ENCODE measurements around the gene RPL26.
"Not testable (repeated sequence)": the region's sequence is repeated elsewhere in the genome, so short reads cannot be mapped to it uniquely, and the experiment has no call there.

RPL26 gene

DNA sequence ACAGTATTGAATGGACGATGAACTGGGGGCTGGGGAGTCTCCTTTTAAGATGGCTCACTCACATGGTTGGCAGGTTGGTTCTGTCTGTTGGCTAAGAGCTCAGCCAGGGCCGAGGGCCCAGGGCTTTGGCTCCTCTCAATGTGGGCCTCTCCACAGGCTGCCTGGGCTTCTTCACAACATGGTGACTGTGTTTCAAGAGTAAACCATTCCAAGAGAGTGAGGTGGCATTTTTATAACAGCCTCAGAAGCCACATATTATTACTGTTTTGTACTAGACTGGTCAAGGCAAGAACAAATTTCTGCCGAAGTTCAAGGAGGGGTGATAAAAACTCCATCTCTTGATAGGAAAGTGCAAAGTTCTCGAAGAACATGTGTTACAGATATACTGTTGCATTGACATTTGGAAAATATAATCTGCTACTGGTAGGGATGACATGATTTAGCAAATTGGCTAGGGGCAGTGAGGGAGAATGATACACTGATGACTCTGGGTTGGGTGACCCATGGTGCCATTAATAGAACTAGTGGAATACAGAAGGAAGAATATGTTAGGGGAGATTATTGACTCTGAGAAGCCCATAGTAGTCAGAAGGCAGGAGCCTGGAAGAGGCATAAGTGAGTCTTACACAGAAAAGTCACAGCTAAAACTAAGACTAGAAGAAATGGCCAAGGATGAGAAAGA lies 20.2 kb downstream of the RPL26 start:
- H3K27me3 ChIP-seq (ENCODE audit: low read depth, low read length), result no peaks in the 10 kb centered on the region
- no peak overlapping the region for H3K27ac ChIP-seq (ENCODE audit: low read length)
- H3K4me3 ChIP-seq (ENCODE audit: low read depth in 1 of 2, low read length in 2 of 2), result no peak overlapping the region
- no peaks in the 10 kb centered on the region for H3K9me3 ChIP-seq (ENCODE audit: control insufficient read depth in 1 of 2, low read length in 2 of 2)
- no peaks in the 10 kb centered on the region for H3K36me3 ChIP-seq (ENCODE audit: control insufficient read depth in 1 of 2, insufficient read depth in 2 of 2, low read length in 2 of 2)
- peaks cover 0 to 6% of the 10 kb centered on the region in 2 donors for H3K4me1 ChIP-seq (ENCODE audit: control insufficient read depth in 1 of 2, insufficient read depth in 2 of 2, low read length in 2 of 2)

DNA sequence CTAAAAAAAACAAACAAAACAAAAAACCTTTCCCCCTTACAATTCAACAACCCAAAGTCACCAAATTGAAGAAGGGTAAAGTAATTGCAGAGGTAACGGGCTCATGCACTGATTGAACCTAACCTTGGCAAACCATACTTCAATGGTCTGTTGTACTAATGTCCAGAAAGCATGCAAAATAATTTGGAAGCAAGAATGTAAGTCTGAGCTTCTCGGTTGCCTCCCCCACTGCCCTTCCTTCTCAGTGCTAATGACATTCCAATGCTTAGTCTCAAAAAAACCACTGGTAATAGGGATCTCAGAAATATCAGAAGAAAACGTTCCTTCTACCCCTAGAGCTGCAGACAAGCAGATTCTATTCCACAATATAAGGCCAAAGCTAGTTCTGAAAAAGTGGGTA lies 22.2 kb downstream of the RPL26 start:
- Histone ChIP-seq H3K27ac (ENCODE audit: low read length) (peak overlapping the region; percentile 55), H3K36me3 (ENCODE audit: control insufficient read depth in 1 of 2, insufficient read depth in 2 of 2, low read length in 2 of 2) (no peaks in the 10 kb centered on the region), H3K27me3 (ENCODE audit: low read depth, low read length) (no peaks in the 10 kb centered on the region), H3K9me3 (ENCODE audit: control insufficient read depth in 1 of 2, low read length in 2 of 2) (no peaks in the 10 kb centered on the region), H3K4me1 (ENCODE audit: control insufficient read depth in 1 of 2, insufficient read depth in 2 of 2, low read length in 2 of 2) (peaks cover 0 to 6% of the 10 kb centered on the region in 2 donors), H3K4me3 (ENCODE audit: low read depth in 1 of 2, low read length in 2 of 2) (no peak overlapping the region)

DNA sequence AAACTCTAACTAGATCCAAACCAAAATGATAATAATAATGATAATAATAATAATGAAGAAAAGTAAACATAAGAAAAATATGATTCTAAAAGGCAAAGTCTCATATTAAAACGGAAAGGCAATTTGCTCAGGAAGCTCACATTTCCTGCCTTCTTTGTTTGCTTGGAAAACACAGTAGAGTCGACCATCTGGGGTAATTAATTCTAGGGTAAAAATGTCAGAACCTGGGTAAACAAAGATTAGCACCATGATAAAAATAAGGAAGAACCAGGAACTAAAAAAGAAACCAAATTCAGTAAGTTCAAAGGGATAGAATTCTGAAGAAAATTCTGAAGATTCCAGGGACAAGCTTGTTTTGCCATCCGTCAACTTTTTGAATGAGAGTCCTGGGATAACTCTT lies 22.7 kb downstream of the RPL26 start:
- H3K9me3 ChIP-seq (ENCODE audit: control insufficient read depth in 1 of 2, low read length in 2 of 2), result no peaks in the 10 kb centered on the region
- peak overlapping the region; percentile 55 for H3K27ac ChIP-seq (ENCODE audit: low read length)
- H3K36me3 ChIP-seq (ENCODE audit: control insufficient read depth in 1 of 2, insufficient read depth in 2 of 2, low read length in 2 of 2), result no peaks in the 10 kb centered on the region
- H3K27me3 ChIP-seq (ENCODE audit: low read depth, low read length), result no peaks in the 10 kb centered on the region
- no peak overlapping the region for H3K4me3 ChIP-seq (ENCODE audit: low read depth in 1 of 2, low read length in 2 of 2)
- peaks cover 0 to 6% of the 10 kb centered on the region in 2 donors for H3K4me1 ChIP-seq (ENCODE audit: control insufficient read depth in 1 of 2, insufficient read depth in 2 of 2, low read length in 2 of 2)

- H3K4me3 ChIP-seq (ENCODE audit: low read depth in 1 of 2, low read length in 2 of 2), result no peak overlapping the region
- H3K27ac ChIP-seq (ENCODE audit: low read length), result no peak overlapping the region
Observed at GRCh38 chr17:8359769-8360168, 23.2 kb downstream of the RPL26 start.

DNA sequence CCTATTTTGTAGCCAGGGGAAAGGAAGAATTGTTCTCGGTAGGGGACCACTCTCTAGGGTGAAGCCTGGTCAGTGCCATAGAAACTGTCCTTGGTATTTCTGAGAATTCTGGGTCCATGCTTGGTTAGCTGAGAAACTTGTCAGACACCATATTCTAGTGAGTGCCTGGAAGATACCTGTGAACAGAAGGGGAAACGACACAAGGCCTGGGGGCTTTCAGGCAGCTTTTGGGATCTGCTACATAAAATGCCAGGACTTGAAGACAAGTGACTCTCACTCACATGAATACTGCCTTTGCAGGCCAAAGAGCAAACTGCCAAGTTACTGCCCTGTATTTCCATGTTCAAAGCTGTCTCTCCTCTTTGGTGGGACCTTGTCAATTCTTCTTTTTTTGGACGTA lies 25.1 kb downstream of the RPL26 start:
- H3K4me3 ChIP-seq (ENCODE audit: low read depth in 1 of 2, low read length in 2 of 2), result no peak overlapping the region
- H3K4me1 ChIP-seq (ENCODE audit: control insufficient read depth in 1 of 2, insufficient read depth in 2 of 2, low read length in 2 of 2), result peaks cover 0 to 6% of the 10 kb centered on the region in 2 donors
- no peaks in the 10 kb centered on the region for H3K27me3 ChIP-seq (ENCODE audit: low read depth, low read length)
- H3K36me3 ChIP-seq (ENCODE audit: control insufficient read depth in 1 of 2, insufficient read depth in 2 of 2, low read length in 2 of 2), result no peaks in the 10 kb centered on the region
- no peaks in the 10 kb centered on the region for H3K9me3 ChIP-seq (ENCODE audit: control insufficient read depth in 1 of 2, low read length in 2 of 2)
- no peak overlapping the region for H3K27ac ChIP-seq (ENCODE audit: low read length)

More at GRCh38 chr17:8359769-8360168, 23.2 kb downstream of the RPL26 start:
- Histone ChIP-seq H3K36me3 (ENCODE audit: control insufficient read depth in 1 of 2, insufficient read depth in 2 of 2, low read length in 2 of 2) (no peaks in the 10 kb centered on the region), H3K4me1 (ENCODE audit: control insufficient read depth in 1 of 2, insufficient read depth in 2 of 2, low read length in 2 of 2) (peaks cover 0 to 6% of the 10 kb centered on the region in 2 donors), H3K27me3 (ENCODE audit: low read depth, low read length) (no peaks in the 10 kb centered on the region), H3K9me3 (ENCODE audit: control insufficient read depth in 1 of 2, low read length in 2 of 2) (no peaks in the 10 kb centered on the region)

DNA sequence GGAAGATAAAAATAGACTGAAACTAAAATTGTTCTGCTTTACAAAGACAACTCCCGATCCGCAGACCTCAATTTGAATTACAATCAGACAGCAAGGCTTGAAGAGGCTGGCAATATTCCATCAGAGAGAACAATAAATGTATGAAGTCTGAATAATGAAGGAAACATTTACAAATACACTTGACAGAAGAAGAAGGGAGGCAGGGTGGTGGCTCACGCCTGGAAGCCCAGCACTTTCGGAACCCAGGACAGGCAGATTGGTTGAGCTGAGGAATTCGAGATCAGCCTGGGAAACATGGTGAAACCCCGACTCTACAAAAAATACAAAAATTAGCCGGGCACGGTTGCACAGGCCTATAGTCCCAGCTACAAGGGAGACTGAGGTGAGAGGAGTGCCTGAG lies 28.8 kb downstream of the RPL26 start:
- no peak overlapping the region for H3K27ac ChIP-seq (ENCODE audit: low read length)
- H3K4me3 ChIP-seq (ENCODE audit: low read depth in 1 of 2, low read length in 2 of 2), result no peak overlapping the region
- H3K36me3 ChIP-seq (ENCODE audit: control insufficient read depth in 1 of 2, insufficient read depth in 2 of 2, low read length in 2 of 2), result no peaks in the 10 kb centered on the region

GRCh38 chr17:8353736-8354135 lies 29.3 kb downstream of the RPL26 start:
- H3K4me3 ChIP-seq (ENCODE audit: low read depth in 1 of 2, low read length in 2 of 2), result no peak overlapping the region

More for the DNA sequence above, 28.8 kb downstream of the RPL26 start:
- Histone ChIP-seq H3K4me1 (ENCODE audit: control insufficient read depth in 1 of 2, insufficient read depth in 2 of 2, low read length in 2 of 2) (no peaks in the 10 kb centered on the region), H3K27me3 (ENCODE audit: low read depth, low read length) (no peaks in the 10 kb centered on the region), H3K9me3 (ENCODE audit: control insufficient read depth in 1 of 2, low read length in 2 of 2) (no peaks in the 10 kb centered on the region)

DNA sequence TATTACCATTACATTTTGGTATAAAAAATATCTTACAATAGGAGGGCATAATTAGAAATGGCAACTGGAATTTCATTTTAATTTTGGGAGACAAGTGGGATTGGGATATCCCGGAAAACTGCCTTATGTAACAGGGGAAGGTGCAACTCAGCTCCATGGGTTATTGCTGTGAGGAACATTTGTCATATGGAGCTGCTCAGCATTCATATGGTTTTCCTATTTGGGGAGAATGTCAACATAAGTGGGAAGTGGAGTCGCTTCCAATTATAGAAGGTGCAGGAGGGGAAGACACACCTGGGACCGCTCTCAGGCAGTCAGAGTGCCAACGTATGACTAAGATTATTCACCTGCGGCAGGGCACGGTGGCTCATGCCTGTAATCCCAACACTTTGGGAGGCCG lies 32.7 kb downstream of the RPL26 start:
- no peak overlapping the region for H3K4me3 ChIP-seq (ENCODE audit: low read depth in 1 of 2, low read length in 2 of 2)
- no peaks in the 10 kb centered on the region for H3K4me1 ChIP-seq (ENCODE audit: control insufficient read depth in 1 of 2, insufficient read depth in 2 of 2, low read length in 2 of 2)
- no peak overlapping the region for H3K27ac ChIP-seq (ENCODE audit: low read length)
- no peaks in the 10 kb centered on the region for H3K36me3 ChIP-seq (ENCODE audit: control insufficient read depth in 1 of 2, insufficient read depth in 2 of 2, low read length in 2 of 2)
- H3K9me3 ChIP-seq (ENCODE audit: control insufficient read depth in 1 of 2, low read length in 2 of 2), result no peaks in the 10 kb centered on the region
- H3K27me3 ChIP-seq (ENCODE audit: low read depth, low read length), result no peaks in the 10 kb centered on the region

More at GRCh38 chr17:8353736-8354135, 29.3 kb downstream of the RPL26 start:
- Histone ChIP-seq H3K4me1 (ENCODE audit: control insufficient read depth in 1 of 2, insufficient read depth in 2 of 2, low read length in 2 of 2) (no peaks in the 10 kb centered on the region), H3K27ac (ENCODE audit: low read length) (no peak overlapping the region), H3K36me3 (ENCODE audit: control insufficient read depth in 1 of 2, insufficient read depth in 2 of 2, low read length in 2 of 2) (no peaks in the 10 kb centered on the region), H3K9me3 (ENCODE audit: control insufficient read depth in 1 of 2, low read length in 2 of 2) (no peaks in the 10 kb centered on the region), H3K27me3 (ENCODE audit: low read depth, low read length) (no peaks in the 10 kb centered on the region)

- H3K27me3 ChIP-seq (ENCODE audit: low read depth, low read length); H3K9me3 ChIP-seq (ENCODE audit: control insufficient read depth in 1 of 2, low read length in 2 of 2); H3K4me3 ChIP-seq (ENCODE audit: low read depth in 1 of 2, low read length in 2 of 2); H3K36me3 ChIP-seq (ENCODE audit: control insufficient read depth in 1 of 2, insufficient read depth in 2 of 2, low read length in 2 of 2); H3K27ac ChIP-seq (ENCODE audit: low read length); H3K4me1 ChIP-seq (ENCODE audit: control insufficient read depth in 1 of 2, insufficient read depth in 2 of 2, low read length in 2 of 2): not testable (repeated sequence)
Observed at GRCh38 chr17:8347001-8347400, 36.0 kb downstream of the RPL26 start.

DNA sequence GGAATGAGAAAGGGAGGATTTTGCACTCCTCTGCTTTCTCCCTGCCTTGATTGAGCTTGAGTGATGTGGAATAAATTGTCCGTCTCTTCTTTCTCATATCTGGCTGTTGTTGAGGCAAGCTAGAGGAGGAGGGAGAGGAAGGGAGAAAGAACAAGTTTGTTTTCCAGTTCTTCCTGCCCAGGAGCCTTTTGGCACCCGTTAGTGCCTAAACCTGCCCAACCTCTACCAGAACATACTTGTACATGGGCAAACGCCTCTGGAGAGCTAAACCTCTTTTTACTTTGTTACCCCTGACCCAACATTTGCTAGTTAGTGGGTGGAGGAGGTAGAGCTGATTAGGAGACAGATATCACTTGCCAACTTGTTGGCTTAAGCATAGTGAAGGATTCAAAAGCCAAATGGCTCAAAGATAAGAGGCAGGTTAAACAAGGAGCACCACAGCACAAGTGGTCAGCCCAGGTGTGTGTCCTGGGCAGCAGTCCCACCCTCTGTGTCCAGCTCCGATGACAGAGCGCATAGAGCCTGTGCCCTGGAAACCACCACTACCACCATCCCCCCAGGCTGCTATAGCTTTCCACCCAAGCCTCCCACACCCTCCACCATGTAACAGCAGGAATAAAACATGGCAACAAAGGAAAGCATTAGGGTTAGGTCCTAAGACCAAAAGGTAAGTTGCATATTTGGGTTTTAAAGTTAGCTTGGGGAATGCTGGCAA lies 36.9 kb downstream of the RPL26 start:
- Histone ChIP-seq H3K27ac (ENCODE audit: low read length) (no peak overlapping the region), H3K27me3 (ENCODE audit: low read depth, low read length) (no peaks in the 10 kb centered on the region), H3K9me3 (ENCODE audit: control insufficient read depth in 1 of 2, low read length in 2 of 2) (no peaks in the 10 kb centered on the region)

GRCh38 chr17:8345052-8345690 lies 37.8 kb downstream of the RPL26 start:
- Histone ChIP-seq H3K36me3 (ENCODE audit: control insufficient read depth in 1 of 2, insufficient read depth in 2 of 2, low read length in 2 of 2) (no peaks in the 10 kb centered on the region), H3K4me3 (ENCODE audit: low read depth in 1 of 2, low read length in 2 of 2) (no peak overlapping the region), H3K9me3 (ENCODE audit: control insufficient read depth in 1 of 2, low read length in 2 of 2) (no peaks in the 10 kb centered on the region), H3K4me1 (ENCODE audit: control insufficient read depth in 1 of 2, insufficient read depth in 2 of 2, low read length in 2 of 2) (no peaks in the 10 kb centered on the region), H3K27me3 (ENCODE audit: low read depth, low read length) (no peaks in the 10 kb centered on the region), H3K27ac (ENCODE audit: low read length) (no peak overlapping the region)

More for the DNA sequence above, 36.9 kb downstream of the RPL26 start:
- H3K4me3 ChIP-seq (ENCODE audit: low read depth in 1 of 2, low read length in 2 of 2), result no peak overlapping the region
- H3K36me3 ChIP-seq (ENCODE audit: control insufficient read depth in 1 of 2, insufficient read depth in 2 of 2, low read length in 2 of 2), result no peaks in the 10 kb centered on the region
- H3K4me1 ChIP-seq (ENCODE audit: control insufficient read depth in 1 of 2, insufficient read depth in 2 of 2, low read length in 2 of 2), result no peaks in the 10 kb centered on the region
